DOHH2 (cell line): Measurements from ENCODE around the gene U2AF2.

Source experiments
- H3F3A ChIP-seq: fragments of 200-600 bp; sonication (generic), shearing (Covaris generic); 2 replicates; pipeline ENCODE4 v1.6.0; 2016; ENCODE audit warnings: antibody characterized with exemption, mild to moderate bottlenecking; ENCODE audit not compliant: control insufficient read depth, insufficient read depth
- H3K27ac ChIP-seq: fragments of 200-600 bp; sonication (generic); 2 replicates; pipeline ENCODE4 v1.5.1; 2014; ENCODE audit warnings: low read depth, mild to moderate bottlenecking, low read length, moderate library complexity
- H3K27me3 ChIP-seq: fragments of 200-600 bp; sonication (generic); 2 replicates; pipeline ENCODE4 v1.6.1; 2014; ENCODE audit warnings: mild to moderate bottlenecking, low read length, mixed read lengths; ENCODE audit not compliant: control insufficient read depth
- H3K36me3 ChIP-seq: fragments of 200-600 bp; sonication (generic); 2 replicates; pipeline ENCODE4 v1.6.1; 2014; ENCODE audit warnings: mild to moderate bottlenecking, low read length, moderate library complexity, mixed read lengths; ENCODE audit not compliant: control insufficient read depth
- H3K4me1 ChIP-seq: fragments of 200-600 bp; sonication (generic); 2 replicates; pipeline ENCODE4 v1.6.1; 2014; ENCODE audit warnings: mild to moderate bottlenecking, low read length, mixed read lengths; ENCODE audit not compliant: control insufficient read depth
- H3K4me2 ChIP-seq: fragments of 200-600 bp; sonication (generic); 2 replicates; pipeline ENCODE4 v1.6.0; 2014; ENCODE audit warnings: mild to moderate bottlenecking, low read length, moderate library complexity
- H3K4me3 ChIP-seq: fragments of 200-600 bp; sonication (generic); 2 replicates; pipeline ENCODE4 v1.5.1; 2014; ENCODE audit warnings: mild to moderate bottlenecking, low read length, mixed read lengths
- H3K79me2 ChIP-seq: fragments of 200-600 bp; sonication (generic); 2 replicates; pipeline ENCODE4 v1.6.1; 2014; ENCODE audit warnings: mild to moderate bottlenecking, low read length, mixed read lengths; ENCODE audit not compliant: control insufficient read depth
- H3K9me2 ChIP-seq: fragments of 200-600 bp; sonication (generic); replicated peaks from 2 replicates; pipeline ENCODE4 v1.6.1; 2014; ENCODE audit warnings: mild to moderate bottlenecking, low read length, mixed read lengths; ENCODE audit not compliant: control insufficient read depth
- H3K9me3 ChIP-seq: fragments of 200-600 bp; sonication (generic); 2 replicates; pipeline ENCODE4 v1.6.1; 2014; ENCODE audit warnings: antibody characterized with exemption, low read length, mixed read lengths; ENCODE audit not compliant: control insufficient read depth, insufficient read depth
- H4K20me1 ChIP-seq: fragments of 200-600 bp; sonication (generic); 2 replicates; pipeline ENCODE4 v1.6.0; 2014; ENCODE audit warnings: low read depth, mild to moderate bottlenecking, antibody characterized with exemption, low read length, moderate library complexity; ENCODE audit not compliant: control insufficient read depth, insufficient read depth
- EZH2phosphoT487 ChIP-seq: fragments of 200-600 bp; sonication (generic); IDR thresholded peaks from 2 replicates; pipeline ENCODE4 v1.6.1; 2017; ENCODE audit warnings: borderline replicate concordance, mild to moderate bottlenecking, antibody characterized with exemption, low read length, moderate library complexity, mixed read lengths
- TF ChIP-seq, protein P1 (sequence below): fragments of 200-600 bp; sonication (generic); IDR thresholded peaks from one replicate; pipeline ENCODE4 v1.5.1; 2014; ENCODE audit warnings: antibody characterized with exemption, mild to moderate bottlenecking, low read depth, low read length; ENCODE audit not compliant: poor library complexity, severe bottlenecking

The U2AF2 gene

DNA sequence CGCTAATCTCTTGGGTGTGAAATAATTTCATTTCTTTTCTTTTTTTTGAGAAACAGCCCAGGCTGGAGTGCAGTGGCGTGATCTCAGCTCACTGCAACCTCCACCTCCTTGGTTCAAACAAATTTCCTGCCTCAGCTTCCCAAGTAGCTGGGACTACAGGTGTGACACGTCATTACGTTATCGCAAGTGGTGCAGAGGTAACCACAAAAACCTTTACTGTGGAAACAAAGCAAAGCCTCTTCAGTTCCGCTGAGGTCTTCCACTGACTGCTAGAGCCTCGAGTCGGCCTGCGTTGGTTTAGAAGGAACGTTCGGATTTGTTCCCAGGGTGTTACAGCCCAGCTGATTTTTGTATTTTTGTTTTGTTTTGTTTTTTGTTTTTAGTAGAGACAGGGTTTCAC, 28.5 kb upstream of the U2AF2 start:
- peaks cover 9% of the 10 kb centered on the region for H3F3A ChIP-seq
- no peak overlapping the region for H3K4me2 ChIP-seq
- no peak for TF ChIP-seq EZH2phosphoT487
- TF ChIP-seq, protein P1, sequence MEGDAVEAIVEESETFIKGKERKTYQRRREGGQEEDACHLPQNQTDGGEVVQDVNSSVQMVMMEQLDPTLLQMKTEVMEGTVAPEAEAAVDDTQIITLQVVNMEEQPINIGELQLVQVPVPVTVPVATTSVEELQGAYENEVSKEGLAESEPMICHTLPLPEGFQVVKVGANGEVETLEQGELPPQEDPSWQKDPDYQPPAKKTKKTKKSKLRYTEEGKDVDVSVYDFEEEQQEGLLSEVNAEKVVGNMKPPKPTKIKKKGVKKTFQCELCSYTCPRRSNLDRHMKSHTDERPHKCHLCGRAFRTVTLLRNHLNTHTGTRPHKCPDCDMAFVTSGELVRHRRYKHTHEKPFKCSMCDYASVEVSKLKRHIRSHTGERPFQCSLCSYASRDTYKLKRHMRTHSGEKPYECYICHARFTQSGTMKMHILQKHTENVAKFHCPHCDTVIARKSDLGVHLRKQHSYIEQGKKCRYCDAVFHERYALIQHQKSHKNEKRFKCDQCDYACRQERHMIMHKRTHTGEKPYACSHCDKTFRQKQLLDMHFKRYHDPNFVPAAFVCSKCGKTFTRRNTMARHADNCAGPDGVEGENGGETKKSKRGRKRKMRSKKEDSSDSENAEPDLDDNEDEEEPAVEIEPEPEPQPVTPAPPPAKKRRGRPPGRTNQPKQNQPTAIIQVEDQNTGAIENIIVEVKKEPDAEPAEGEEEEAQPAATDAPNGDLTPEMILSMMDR = no peak
- no peaks in the 10 kb centered on the region for H3K36me3 ChIP-seq
- peaks cover 4% of the 10 kb centered on the region; the same call in 1 of the 2 replicates for H4K20me1 ChIP-seq
- no peak overlapping the region for H3K4me3 ChIP-seq
- H3K27me3 ChIP-seq = no peaks in the 10 kb centered on the region
- peaks cover 20% of the 10 kb centered on the region for H3K4me1 ChIP-seq
- no peaks in the 10 kb centered on the region for H3K9me2 ChIP-seq
- no peaks in the 10 kb centered on the region for H3K9me3 ChIP-seq
- no peaks in the 10 kb centered on the region for H3K79me2 ChIP-seq
- no peak overlapping the region for H3K27ac ChIP-seq

DNA sequence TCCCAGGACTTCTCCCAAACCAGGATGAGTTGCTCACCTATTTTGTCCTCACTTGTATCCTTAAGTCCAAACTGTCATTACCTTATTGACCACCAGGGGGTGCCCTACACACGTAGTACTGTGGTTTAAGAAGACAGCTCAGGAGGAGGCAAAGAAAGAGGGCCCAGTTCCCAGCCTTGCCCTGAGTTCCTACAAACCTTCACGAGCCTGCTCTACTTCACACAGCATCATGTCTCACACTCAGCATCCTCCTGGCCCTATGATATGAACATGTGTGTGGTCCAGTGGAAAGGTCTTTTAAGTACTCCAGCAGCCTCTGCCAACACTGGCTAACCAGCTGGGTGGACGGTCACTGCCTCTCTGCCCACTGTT, 22.4 kb upstream of the U2AF2 start:
- Histone ChIP-seq H3K4me1 (peaks cover 39% of the 10 kb centered on the region), H3K79me2 (peaks cover 32% of the 10 kb centered on the region), H3K27ac (no peak overlapping the region), H3F3A (peaks cover 6% of the 10 kb centered on the region; the same call in 1 of the 2 replicates), H3K4me2 (no peak overlapping the region), H3K4me3 (no peak overlapping the region), H4K20me1 (peaks cover 3% of the 10 kb centered on the region; the same call in 1 of the 2 replicates), H3K9me3 (no peaks in the 10 kb centered on the region), H3K27me3 (no peaks in the 10 kb centered on the region), H3K36me3 (peaks cover 12% of the 10 kb centered on the region), H3K9me2 (no peaks in the 10 kb centered on the region)
- TF ChIP-seq, protein P1 = peak; percentile 84
- no peak for TF ChIP-seq EZH2phosphoT487

DNA sequence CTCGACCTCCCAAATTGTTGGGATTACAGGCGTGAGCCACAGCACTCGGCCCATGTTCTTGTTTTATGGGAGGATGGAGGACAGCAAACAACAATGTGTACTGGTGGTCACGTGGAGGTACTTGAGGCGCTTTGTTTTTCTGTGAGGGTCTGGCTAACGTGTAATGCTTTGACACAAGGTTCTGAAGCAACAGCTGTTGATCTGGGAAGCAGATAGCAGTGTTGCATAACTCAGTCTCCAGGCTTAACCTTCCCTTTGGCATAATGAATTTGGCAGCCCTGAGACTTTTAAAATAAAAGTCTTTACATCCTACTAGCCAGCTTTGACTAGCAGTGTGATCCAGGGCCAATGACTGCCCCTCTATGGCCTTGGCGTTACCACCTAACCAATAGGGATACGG, 21.0 kb upstream of the U2AF2 start:
- H3K79me2 ChIP-seq = peaks cover 44% of the 10 kb centered on the region
- no peaks in the 10 kb centered on the region for H3K27me3 ChIP-seq
- no peaks in the 10 kb centered on the region for H3K9me2 ChIP-seq
- H3F3A ChIP-seq = peaks cover 6% of the 10 kb centered on the region; the same call in 1 of the 2 replicates
- no peaks in the 10 kb centered on the region for H3K9me3 ChIP-seq
- peaks cover 3% of the 10 kb centered on the region; the same call in 1 of the 2 replicates for H4K20me1 ChIP-seq
- H3K4me3 ChIP-seq = peak overlapping the region; percentile 86
- TF ChIP-seq, protein P1 = no peak
- H3K4me2 ChIP-seq = peak overlapping the region; percentile 96
- H3K36me3 ChIP-seq = peaks cover 21% of the 10 kb centered on the region
- H3K27ac ChIP-seq = peak overlapping the region; percentile 56; the same call in 1 of the 2 replicates
- peaks cover 46% of the 10 kb centered on the region for H3K4me1 ChIP-seq
